DMS53 treated with DMSO at 0.1 percent for 48 hours (cell line): ENCODE results near the gene HSPA12B.
A peak's percentile ranks its signal among the peaks of the same experiment; 100 is the strongest.

Experiments
- DNase-seq: peaks from one replicate; lab custom pipeline; 2025; ENCODE audit not compliant: unreplicated experiment; lab: John Stamatoyannopoulos, UW

The HSPA12B gene

DNA sequence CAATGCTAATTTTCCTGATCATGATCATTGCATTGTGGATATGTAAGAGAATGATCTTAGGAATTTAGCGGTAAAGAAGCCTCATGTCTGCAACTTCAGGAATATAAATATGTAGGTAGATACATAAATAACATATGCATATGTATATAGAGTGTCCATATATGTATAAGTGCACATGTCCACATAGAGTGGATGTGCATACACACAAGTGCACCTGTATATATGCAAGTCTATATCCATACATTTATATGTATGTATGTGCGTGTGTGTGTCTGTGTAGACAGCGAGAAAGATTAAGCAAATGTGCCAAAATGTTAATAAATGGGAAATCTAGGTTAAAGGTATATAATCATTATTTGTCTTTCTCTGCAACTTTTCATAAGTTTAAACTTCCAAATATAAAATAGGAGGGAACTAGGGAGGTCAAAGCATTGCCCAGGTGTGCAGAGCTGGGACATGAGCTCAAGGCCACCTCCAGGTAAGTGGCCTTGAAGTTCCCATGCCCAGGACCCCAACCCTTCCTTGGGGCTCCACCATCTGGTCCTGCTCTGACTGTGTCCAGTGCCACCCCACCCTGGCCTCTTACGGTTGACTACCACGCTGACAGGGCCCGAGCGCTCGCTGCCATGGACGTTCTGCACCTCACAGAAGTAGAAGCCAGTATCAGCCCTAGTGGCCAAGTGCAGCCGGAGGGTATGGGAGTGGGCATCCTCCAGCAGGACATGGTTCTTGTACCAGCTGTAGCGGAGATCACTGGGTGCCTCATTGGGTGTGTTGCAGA lies 29.7 kb upstream of the HSPA12B start:
- no peak for DNase-seq

DNA sequence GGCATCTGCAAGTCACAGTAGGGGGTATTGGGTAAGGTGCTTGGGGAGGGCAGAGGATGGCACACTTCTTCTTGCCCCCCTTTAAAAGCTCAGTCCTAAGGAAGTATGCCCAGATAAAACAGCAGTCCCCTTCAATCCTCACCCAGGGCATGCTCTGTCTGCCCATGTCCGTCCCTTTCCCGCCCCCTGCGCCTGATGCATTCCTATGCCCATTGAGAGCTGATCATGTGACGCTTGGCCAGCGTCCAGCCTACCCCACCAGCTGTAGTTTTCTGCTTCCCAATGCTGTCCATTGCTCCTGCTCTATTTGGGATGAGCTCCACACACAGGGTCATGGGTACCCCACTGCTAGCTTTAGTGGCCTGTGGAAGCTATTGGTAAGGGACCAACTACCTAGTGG lies 28.4 kb upstream of the HSPA12B start:
- DNase-seq = no peak

DNA sequence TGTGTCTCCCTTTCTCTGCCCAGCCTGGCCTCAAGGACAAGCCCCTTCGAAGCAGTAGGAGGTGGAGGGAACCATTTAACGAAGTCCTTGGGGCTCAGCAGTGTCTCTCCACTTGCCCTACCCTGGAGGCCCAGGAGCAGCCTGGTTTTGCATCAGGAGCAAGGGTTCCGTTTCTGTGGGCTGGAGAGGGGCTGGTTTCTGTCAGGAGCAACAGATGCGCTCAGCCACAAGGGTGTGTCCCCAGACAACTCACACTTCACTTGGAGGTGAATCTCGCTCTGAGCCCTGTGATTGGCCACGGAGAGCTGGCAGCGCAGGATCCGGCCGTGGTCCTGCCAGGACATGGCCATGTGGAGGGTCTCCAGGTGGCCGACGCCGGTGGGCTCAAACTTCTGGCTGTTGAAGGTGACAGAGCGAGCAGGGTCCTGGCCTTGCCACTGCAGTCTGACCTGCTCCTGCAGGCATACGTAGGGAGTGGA lies 27.0 kb upstream of the HSPA12B start:
- DNase-seq = no peak

DNA sequence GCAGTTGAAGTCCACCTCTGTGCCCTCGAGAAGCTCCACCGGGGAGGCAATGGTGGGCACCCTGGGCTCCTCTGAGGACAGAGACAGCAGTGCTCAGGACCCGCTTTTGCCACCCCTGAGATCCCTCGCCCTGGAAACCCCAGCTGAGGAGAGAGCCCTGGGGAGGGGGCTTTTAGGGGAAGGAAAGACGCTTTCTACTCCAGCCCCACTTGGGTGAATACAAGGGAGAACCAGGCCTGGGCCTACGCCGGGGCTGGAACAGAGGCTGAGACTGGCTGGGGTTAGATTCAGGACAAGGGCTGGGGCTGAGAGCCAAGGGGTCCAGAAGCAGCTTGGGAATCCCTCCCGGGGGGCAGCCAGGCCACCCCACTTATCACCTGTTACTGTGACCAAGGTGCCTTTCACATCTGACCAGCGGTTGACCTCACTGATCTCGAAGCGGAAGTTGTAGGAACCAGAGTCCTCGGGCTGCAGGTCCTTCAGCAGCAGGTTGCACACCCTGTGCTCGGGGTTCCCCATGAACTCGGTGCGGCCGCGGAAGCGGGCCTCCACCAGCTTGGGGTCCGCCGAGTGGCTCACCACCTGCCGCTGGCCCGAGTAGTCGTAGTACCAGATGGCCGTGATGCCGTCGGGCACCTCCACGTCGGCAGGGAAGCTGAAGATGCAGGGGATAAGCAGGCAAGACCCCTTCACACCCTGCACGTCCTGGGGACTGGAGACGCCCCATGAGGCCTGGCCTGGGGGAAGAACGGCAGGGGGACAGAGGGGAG lies 26.3 kb upstream of the HSPA12B start:
- DNase-seq = no peak

DNA sequence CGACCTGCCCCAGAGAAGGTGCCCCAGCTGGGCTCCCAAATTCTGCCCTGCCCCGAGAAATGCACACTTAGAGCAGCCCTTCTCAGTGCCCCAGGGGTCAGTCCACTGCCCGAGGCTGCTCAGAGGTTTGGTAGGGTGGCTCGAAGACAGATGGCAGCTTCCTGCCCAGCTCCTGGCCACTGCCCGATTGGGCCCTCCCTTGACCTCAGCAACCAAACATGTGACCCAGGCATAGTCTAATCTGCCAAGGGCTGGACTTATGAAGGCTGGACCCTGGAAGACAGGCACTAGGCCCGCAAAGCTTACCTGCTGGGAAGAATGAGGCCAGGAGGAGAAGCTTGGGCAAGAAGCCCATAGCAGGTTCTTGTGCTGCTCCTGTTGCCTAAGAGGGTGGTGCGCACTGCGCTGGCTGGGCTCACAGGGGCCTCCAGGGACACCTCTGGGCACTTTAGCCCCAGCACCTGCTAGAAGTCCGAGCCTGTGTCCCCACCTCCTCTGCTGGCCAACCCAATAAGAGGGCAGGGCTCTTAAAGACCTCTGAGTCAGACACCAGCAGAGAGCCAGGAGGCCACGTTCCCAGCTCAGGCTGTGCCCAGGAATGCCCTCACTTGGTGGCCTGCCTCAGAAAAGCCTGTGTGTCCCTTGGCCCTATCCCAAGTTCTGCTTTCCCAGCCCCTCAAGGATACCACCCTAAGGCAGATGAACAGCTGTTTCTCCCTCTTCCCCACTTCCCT lies 25.5 kb upstream of the HSPA12B start:
- no peak for DNase-seq

DNA sequence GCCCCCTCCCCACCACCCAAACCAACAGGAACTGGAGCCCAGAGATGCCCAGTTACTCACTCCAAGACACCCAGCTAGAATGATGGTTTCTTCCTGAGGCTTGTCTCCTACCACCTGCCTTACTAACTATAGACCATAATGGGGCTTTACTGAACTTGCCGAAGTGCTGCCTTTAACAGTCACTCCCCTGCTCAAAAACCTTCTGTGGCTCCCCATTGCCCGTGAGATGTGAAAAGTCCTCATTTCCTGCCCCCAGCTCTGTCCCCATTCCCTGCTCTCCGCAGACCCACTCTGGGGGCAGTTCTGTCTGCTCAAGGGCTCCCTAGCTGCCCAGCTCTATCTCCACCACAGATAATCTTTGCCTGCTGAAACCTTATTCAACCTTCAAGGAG lies 25.0 kb upstream of the HSPA12B start:
- no peak for DNase-seq

DNA sequence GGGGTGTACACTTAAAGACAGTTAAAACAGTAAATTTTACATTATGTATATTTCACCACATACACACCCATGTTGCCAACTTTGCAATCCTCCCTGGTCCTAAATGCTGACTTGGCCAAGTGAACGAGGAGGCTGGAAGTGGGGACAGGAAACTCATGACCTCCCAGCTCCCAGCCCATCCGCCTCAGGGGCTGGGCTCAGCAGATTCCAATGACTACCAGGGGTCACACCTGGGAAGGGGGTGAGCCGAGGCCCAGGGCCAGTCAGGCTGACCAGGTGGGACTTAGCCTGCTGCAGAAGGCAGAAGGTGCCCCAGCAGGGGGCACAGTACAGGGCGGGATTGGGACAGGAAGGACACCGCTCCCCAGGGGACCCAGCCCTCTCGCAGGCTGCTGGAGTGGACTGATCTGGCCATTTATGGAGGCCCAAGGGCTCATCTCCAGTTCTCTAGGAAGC lies 22.4 kb upstream of the HSPA12B start:
- no peak for DNase-seq

DNA sequence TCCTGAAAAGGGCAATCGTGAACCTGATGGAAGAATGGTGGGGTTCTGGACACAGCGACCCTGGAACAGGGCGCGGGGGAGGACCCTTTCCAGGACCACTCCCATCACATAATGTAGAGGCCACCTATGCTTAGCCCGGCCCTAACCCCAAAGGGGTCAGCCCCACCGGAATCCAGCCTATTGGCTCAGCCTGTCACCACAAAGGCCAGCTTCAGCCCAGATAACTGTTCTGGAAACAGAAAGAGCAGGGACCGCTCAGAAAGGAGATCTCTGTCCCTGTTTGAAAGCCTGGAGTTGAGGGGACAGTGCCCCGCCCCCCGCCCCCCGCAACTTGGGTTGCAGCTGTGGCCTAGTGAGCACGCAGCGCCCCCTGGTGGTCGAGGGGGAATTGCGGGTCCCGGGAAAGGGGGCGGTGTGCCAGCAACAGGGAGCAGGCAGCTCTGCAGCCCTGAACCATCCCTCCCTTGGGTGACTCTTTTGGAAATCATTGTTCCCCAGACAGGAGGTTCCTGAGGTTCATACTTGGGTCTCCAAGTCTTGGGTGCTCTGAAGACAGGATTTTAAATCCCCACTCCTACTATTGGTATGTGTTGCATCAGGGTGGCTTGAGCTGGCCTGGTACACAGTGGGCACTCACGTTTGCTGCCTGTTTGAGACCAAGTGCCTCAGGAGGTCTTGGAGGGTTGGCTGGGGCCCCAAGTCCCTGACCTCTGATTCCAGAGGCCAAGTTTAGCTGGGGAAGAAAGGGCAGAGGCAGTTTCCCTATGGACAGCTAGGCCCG lies 21.6 kb upstream of the HSPA12B start:
- no peak for DNase-seq

DNA sequence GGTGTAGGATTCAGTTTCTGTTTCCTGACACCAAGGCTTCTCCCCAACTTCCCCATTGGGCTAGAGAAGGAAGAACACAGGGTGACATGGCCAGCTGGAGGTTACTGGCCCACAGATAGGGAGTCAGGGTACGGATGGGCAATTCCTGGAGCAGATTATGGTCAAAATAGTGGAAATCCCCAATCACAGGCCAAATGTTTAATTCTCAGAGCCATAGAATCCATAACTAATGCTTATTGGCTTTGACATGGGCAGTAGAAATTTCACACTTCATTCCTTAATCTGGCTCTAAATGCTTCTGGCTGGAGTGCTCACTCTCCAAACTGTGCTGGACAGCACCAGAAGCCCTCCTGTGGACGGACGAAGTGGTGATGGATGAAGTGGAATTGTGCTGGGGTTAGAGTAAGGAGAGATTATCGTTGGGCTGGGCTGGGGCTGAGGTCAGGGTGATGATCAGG lies 21.0 kb upstream of the HSPA12B start:
- no peak for DNase-seq

DNA sequence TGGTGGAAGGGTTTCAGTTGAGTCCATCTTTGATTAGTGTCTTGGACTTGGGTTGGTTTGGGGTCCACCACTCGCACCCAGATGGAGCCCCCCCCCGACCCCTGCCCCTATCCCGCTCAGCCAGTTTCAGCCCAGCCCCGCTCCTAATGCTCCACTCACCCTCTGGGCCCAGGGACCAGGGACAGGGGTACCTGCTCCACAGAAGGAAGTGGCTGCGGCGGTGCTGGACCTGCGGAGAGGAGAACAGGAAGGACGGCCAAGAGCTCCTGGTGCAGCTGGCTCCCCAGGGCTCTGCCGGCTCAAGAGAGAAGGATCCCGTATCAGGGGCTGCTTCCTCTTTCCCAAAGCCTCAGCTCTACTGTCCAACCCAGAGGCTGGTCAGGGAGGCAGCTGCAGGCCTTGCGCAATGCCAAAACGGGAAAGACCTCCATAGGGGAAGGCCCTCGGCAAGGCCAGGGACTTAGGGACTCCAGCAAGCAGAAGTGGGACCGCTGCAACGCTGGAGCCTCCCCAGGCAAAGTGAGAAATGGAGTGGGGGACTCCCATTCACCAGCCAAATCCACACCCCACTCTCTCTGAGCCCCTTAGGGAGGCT lies 20.1 kb upstream of the HSPA12B start, which contains the start of gene SIGLEC1:
TSS of gene SIGLEC1 (minus strand) at position 322 of the 595 bp plus-strand sequence. CDS start 5,472 bp downstream, outside the sequence.
- no peak for DNase-seq

DNA sequence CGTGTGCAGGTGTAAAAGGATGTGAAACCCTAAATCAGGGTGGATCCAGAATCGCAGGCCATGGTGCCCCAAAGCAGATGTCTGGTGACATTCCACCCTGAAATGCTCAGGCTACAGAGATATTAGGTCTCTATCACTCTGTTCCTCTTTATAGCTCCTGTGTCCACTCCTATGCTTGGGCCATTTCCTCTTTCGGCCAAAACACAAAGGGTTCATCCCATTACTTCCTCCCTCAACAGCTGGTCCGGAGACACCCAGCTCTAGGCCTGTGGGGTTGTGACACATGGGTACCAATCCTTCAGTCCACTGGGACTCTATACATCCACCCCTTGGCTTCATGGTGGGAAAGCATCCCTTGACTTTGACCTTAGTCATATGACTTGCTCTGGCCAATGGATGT lies 18.4 kb upstream of the HSPA12B start:
- no peak for DNase-seq

DNA sequence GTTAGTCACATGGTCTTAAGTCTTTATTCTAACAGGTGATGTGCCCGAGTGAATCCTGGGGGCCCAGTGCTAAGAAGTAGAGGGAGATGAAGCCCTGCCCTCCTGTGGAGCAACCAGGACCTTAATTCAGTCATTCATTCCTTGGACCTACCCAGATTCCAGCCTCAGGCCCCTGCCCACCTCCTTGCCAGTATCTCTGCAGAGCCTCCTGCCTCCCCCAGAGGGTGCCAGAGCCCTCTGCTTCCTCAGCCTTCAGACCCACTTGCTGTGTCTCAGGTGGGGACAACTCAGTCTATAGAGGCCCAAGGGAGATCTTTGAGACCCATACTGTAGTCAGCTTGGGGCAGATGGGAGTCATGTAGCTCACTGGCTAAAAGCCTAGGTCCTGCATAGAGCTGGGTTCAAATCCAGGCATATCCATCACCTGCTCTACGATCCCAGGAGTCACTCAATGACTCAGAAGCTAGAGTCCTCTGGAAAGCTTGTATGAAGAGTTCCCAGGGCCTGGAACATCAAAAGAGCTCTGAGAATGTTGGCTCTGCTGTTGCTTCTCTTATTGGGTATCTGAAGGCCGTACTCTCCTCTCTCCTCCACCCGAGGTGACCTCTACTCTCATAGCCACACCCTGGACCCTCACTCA lies 16.2 kb upstream of the HSPA12B start:
- peak; percentile 31 for DNase-seq

DNA sequence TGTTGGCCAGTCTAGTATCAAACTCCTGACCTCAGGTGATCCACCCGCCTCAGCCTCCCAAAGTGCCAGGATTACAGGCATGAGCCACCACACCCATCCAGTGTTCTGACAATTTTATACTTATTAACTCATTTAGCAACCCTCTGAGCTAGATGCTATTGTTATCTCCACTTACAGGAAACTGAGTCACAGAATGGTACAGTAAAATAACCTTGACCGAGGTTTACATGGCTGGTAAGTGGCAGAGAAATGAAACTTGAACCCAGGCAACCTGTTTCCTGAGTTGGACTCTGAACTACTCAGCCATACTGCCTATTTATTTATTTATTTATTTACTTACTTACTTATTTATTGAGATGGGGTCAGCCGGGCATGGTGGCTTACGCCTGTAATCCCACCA lies 13.4 kb upstream of the HSPA12B start:
- no peak for DNase-seq

DNA sequence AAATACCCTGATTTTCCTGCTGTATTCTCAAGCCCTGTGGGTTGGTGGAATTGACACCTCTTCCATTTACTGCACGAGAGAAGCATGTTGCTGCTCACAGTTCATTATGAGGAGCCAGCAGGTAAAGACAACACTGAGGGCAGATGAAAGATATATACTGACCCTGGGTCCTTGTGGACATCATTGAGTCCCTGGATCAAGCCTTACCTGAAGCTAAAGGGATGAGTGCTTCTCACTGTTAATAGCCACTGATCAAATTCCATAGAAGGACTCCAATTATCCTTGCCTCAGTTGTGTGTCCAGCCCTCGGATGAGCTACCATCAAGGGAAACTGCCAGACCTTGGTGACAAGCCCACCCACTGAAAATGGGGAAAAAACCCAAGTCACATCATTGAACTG lies 12.4 kb upstream of the HSPA12B start:
- DNase-seq = no peak

DNA sequence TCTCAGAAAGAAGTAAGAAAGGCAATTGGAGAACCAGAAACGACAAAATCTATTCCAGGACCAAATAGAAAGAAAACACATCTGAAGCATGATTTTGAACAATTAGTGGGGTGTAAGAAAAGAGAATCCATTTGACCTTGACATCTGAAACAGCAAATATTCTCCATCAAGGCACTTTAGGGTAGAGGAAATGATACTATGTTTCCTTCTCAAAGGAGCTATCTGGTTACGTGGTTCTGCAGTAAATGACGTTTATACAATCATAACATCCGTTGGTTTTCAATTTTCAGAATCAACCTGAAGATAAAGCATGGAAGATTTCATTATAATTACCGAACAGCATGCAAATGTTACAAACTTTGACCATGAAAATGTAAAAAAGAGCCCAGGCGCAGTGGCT lies 11.9 kb upstream of the HSPA12B start:
- DNase-seq = no peak

DNA sequence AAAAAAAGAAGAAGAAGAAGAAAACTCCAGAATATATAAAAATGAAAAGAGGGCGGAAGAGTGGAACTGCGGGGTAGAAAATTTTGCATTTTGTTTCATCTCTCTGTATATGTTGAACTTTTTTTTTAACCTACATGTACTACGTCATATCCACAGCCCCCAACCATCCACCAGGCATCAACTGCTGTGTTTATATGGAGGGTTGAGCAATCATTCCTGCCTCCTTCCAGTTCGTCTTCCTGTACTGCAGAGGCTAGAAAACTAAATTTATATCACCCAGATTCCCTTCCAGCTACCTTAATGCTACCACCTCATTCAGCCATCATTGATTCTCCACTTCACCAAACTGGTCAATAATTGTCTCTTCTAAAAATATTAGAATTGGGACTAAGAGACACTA lies 10.6 kb upstream of the HSPA12B start:
- DNase-seq = no peak

DNA sequence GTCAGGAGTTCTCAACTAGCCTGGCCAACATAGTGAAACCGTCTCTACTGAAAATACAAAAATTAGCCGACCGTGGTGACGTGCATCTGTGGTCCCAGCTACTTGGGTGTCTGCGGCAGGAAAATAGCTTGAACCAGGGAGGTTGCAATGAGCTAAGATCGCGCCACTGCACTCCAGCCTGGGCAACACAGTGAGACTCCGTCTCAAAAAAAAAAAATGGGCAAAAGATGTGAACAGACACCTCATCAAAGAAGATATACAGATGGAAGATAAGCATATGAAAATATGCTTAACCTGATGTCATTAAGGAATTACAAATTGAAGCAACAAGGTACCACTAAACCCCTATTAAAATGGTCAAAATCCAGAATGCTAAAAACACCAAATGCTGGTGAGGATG lies 9.2 kb upstream of the HSPA12B start:
- DNase-seq = no peak

DNA sequence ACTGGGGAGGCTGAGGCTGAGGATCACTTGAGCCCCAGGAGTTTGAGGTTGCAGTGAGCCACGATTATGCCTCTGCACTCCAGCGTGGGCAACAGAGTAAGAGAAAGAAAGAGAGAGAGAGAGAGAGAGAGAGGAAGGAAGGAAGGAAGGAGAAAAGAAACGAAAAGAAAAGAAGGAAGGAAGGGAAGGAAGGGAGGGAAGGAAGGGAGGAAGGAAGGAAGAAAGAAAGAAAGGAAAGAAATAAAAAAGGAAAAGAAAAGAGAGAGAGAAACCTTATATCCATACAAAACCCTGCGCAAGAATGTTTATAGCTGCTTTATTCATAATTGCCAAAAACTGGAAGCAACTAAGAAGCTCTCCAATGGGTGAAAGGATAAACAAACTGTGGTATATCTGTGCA lies 8.1 kb upstream of the HSPA12B start:
- DNase-seq = no peak

DNA sequence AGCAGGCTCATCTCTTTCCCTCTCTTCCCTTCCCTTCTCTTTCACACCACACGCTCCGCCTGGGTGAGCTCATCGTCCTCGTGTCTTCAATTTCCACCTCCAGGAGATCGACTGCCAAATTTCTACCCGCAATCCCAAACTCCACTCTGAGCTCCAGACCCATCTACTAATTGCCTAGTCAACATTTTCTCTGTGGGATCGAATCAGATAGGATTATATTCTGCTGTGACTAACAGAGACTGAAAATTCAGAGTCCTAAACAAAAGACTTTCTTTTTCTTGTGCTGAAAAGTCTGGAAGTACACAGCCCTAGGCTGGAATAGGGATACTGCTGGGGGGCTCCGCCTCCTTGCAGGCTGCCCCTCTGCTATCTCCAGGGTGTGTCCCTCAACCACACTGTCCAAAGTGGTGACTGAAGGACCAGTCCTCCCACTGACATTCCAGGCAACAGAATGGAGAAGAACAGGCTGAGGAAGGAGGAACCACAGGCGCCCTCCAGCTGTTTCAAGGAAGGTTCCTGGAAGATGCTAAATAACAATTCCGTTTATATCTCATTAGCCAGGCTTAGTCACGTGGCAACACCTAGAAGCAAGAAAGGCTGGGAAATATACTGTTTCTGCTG lies 5.0 kb upstream of the HSPA12B start:
- DNase-seq = no peak
